ENCODE data around the gene ZBTB25. TPM values are rescaled to one million over a fixed set of nuclear protein-coding genes. Genes with fewer than 3 reads are reported as not detected.

ZBTB25 gene
- total RNA-seq, 1 experiment from 2014 or later: 19.0 TPM

DNA sequence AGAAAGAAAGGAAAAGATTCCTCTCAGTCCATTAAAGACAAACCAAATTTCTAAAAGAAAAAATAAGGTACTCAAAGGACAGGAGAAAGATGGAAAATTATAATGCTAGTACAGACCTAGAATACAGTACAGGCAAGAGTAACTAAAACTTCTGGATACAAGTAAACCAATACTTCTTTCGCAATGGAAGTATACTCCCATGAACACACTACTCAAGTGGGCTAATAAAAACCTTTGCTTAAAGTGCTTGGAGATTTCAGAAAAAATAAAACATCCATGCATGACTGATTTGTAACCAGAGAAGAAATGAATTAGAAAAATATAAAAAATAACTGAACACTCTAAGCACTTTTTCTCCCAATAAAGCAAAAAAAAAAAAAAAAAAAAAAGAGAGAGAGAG is 3.5 kb downstream of the ZBTB25 start:
- H3K79me2 ChIP-seq (ENCODE audit: insufficient read depth, low read length): peaks cover 57% of the 10 kb centered on the region
- peaks cover 26 to 30% of the 10 kb centered on the region in 2 experiments for H3K4me1 ChIP-seq (ENCODE audit: control insufficient read depth in 1 of 2, insufficient read depth in 2 of 2, low read length in 2 of 2)
- H4K20me1 ChIP-seq (ENCODE audit: insufficient read depth): no peaks in the 10 kb centered on the region
- peaks cover 0 to 8% of the 10 kb centered on the region in 2 experiments; a peak in 3 of 4 replicates for H3K36me3 ChIP-seq (ENCODE audit: control insufficient read depth in 1 of 2, insufficient read depth in 2 of 2, low read length in 2 of 2)
- H3K27ac ChIP-seq (ENCODE audit: low read depth, low read length): no peak overlapping the region
- H3K4me2 ChIP-seq (ENCODE audit: low read length): no peak overlapping the region
- no peaks in the 10 kb centered on the region for H3K9me3 ChIP-seq (ENCODE audit: control insufficient read depth in 1 of 2, insufficient read depth in 1 of 2, low read depth in 1 of 2, low read length in 2 of 2)
- RAD21 ChIA-PET (ENCODE audit: low non-redundant PET in 1 of 2, low total read pairs in 2 of 2, uncharacterized antibody in 2 of 2, unreplicated experiment in 2 of 2): no interaction called here
- CTCF ChIA-PET: no interaction called here
- POLR2A ChIA-PET: no interaction called here
- BruUV-seq (replicated peaks): no TSS peak
- TF ChIP-seq EGR1 (IDR thresholded peaks at IDR 0.05; ENCODE audit: low read depth) (no peak), YY1 (IDR thresholded peaks at IDR 0.05; ENCODE audit: extremely low read depth, insufficient replicate concordance, low read depth, low read length) (no peak), CTCF (IDR thresholded peaks at IDR 0.05 in 2 of 3, conservative IDR thresholded peaks at IDR 0.05 in 1 of 3; ENCODE audit: borderline replicate concordance in 1 of 3, insufficient read depth in 1 of 3, low read depth in 2 of 3, low read length in 2 of 3) (no peak)
- TF ChIP-seq, protein P1, sequence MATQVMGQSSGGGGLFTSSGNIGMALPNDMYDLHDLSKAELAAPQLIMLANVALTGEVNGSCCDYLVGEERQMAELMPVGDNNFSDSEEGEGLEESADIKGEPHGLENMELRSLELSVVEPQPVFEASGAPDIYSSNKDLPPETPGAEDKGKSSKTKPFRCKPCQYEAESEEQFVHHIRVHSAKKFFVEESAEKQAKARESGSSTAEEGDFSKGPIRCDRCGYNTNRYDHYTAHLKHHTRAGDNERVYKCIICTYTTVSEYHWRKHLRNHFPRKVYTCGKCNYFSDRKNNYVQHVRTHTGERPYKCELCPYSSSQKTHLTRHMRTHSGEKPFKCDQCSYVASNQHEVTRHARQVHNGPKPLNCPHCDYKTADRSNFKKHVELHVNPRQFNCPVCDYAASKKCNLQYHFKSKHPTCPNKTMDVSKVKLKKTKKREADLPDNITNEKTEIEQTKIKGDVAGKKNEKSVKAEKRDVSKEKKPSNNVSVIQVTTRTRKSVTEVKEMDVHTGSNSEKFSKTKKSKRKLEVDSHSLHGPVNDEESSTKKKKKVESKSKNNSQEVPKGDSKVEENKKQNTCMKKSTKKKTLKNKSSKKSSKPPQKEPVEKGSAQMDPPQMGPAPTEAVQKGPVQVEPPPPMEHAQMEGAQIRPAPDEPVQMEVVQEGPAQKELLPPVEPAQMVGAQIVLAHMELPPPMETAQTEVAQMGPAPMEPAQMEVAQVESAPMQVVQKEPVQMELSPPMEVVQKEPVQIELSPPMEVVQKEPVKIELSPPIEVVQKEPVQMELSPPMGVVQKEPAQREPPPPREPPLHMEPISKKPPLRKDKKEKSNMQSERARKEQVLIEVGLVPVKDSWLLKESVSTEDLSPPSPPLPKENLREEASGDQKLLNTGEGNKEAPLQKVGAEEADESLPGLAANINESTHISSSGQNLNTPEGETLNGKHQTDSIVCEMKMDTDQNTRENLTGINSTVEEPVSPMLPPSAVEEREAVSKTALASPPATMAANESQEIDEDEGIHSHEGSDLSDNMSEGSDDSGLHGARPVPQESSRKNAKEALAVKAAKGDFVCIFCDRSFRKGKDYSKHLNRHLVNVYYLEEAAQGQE (IDR thresholded peaks at IDR 0.05; ENCODE audit: low read depth): no peak
- H3K9ac ChIP-seq (ENCODE audit: low read length): no peak overlapping the region
- intact Hi-C loops (cut with micrococcal nuclease): no loop called here
- no peak for ATAC-seq
- no peak overlapping the region for H3K4me3 ChIP-seq (replicated peaks in 1 of 2; ENCODE audit: low read depth in 1 of 2, low read length in 2 of 2)
- H2AFZ ChIP-seq (ENCODE audit: low read depth, low read length, poor library complexity, severe bottlenecking): no peak overlapping the region
- no peaks in the 10 kb centered on the region for H3K9me2 ChIP-seq (ENCODE audit: insufficient read depth)
- no peak for DNase-seq (ENCODE audit: low read depth, low spot score)
- no peaks in the 10 kb centered on the region for H3K27me3 ChIP-seq (ENCODE audit: insufficient read depth, low read length)

Measured in HCT116 (cell line).